HG03196 (cell line): ENCODE data around the gene NGF.

ENCODE experiments used
- ATAC-seq: cut with Tn5 transposase; IDR thresholded peaks from one replicate; pipeline ENCODE4 v1.9.1; 2021; ENCODE audit not compliant: unreplicated experiment

Gene NGF

DNA sequence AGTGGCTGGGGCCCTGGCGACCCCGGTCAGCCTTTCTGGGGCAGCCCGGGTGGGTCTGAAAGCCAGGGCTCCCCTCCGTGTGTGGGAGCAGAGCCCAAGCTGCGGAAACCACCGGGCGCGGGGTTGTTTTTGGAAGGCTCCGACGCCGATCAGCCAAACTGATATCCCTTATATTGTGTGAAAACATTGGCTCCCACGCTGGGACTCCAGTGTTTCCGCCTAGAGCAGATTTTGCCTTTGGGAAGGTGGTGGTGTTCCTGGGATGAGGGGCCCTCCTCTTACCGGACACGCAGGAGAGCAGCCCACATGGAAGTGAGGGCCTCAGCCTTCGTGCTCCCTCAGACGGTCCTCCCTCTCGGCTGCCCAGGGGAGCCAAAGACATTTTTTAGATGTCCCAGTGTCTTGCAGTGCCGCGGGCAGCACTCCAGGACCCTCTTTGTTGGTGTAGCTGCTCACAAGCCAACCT, 54.3 kb downstream of the NGF start:
- no peak for ATAC-seq

DNA sequence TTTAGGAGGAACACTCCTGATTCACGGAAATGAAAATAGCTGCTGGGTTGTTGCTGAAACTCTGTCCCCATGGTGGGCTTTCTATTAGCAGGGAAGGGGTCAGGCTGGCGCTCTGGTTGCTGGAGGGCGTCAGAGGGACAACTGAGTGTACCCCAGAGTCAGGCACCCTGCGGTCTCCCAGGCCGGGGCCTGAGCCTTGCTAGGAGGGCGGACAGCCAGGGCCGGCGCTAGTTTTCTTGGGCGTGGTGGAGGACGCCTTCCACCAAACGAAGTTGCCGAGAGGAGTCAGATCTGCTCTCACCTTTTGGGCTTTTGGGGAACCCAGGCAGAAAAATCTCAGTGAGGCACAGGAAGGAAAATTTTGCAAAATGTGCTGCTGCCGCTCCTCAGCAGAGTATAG, 54.8 kb downstream of the NGF start:
- ATAC-seq = no peak

DNA sequence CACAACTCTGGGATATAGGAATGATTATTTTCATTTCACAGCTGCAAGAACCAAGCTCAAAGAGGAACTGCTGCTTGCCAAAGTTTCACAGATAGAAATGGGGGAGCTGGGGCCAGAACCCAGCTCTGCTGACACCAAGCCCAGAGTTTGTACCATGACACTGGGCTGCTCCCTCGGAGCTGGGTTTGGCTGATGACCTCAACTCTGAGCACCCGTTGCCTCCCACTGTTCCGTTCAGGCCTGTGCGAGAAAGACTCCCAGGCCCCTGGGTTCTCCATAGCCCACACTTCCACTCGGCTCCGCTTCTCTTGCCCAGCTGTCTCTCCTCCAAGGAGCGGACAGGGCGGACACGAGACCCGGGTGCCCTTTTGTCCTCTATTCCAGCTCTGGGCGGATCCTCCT, 55.2 kb downstream of the NGF start:
- ATAC-seq = no peak

DNA sequence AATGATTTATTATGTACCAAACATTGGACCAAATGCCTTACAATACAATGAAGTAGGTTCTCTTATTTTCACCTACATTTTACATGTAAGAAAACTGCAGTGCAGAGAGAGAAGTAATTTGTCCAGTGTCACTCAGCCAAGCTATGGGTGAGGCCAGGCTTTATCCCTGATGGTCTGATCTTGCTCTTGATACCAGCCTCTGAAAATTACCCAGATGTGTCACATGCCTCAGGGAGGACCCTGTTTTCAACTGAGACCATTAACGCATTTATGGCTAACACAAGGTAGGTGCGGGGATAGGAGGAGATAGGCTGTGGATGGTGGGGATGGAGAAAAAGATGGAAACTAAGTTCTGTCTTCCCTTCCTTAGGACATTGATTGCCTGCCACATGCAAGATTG, 56.9 kb downstream of the NGF start:
- no peak for ATAC-seq

DNA sequence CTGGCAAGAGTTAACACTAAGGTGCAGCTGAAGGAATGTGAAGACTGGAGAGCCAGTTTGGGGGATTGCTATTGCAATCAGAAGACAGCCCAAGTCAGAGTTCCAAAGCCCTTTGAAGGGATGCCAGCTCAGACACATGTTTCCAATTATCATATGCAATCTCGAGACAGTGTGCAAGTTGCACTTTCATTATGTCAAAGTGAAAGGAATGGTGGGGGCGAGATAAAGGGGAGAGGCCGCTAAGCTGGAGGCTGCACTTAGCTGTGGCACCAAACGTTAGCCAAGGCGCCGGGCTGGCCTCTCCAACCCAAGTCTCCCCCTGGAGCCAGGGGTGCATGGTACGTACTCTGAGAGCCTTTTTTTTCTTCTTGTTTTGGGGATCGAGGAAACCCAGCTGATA, 58.0 kb downstream of the NGF start:
- no peak for ATAC-seq

DNA sequence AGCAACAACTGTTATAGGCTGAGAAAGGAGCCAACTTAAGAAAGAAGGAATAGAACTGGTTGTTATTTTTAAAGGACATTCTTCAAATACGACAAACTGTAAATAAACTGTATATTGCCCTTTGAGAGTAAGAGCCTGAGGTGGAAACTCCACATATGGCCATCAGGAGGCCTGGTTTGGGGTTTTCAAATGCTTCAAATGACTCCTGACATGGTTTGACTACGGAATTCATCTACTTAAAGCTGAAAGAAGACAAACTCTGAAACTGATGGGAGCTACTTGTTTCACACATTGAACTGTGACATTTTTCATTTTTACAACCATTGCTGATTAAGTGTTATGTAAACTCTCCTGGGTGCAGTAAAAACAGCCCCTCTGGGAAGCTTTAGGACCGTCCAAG, 59.8 kb downstream of the NGF start:
- no peak for ATAC-seq

DNA sequence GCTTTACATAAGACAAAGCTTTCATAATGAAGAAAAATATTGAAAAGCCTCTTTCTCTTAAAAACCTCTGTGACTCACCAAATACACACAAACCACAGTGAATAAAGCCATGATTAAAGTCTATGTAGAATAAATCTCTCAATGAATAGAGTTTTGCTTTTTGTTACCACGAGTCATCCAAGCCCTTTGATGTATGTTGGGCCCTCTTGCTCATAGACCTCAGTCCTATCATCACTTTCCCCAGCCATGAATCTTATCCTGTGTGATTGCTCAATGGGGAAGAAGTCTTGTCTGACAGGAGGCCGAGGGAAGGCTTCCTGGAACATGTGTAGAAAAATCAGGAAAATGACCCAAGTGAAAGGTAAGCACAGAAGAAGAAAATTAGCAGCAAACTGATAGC, 60.8 kb downstream of the NGF start:
- no peak for ATAC-seq

DNA sequence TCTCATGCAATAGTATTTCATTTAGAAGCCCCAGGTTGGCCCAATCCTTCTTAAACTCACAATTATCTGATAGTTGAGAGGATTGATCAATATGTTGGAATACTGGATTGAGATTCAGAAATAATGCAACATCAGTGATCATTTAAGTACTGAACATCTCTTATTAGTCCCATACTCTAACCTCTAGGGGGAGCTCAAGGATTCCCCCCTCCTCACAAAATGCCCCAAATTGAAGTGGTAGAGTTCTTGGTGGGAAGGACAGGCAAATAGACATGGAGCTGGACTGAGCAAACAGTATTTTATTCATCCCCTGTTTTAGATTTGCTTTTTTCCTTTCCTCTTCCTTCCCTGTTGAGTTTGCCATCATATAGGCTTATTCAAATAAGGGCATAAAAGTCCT, 62.8 kb downstream of the NGF start:
- ATAC-seq = no peak

DNA sequence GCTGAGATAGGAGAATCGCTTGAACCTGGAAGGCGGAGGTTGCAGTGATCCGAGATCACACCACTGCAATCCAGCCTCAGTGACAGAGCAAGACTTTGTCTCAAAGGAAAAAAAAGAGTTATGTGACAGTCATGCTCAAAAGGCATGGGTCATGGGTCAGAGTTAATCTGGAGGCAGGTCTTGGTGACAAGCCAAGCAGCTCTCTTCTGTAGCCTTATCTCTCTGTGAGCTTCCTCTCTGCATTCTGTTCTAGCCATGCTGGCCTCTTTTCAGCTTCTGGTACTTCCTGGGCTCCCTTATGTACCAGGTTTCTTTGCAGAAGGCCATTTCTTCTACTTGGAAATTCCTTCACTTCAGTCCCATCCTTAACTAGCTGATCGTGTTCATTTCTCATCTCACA, 63.6 kb downstream of the NGF start:
- ATAC-seq = no peak

DNA sequence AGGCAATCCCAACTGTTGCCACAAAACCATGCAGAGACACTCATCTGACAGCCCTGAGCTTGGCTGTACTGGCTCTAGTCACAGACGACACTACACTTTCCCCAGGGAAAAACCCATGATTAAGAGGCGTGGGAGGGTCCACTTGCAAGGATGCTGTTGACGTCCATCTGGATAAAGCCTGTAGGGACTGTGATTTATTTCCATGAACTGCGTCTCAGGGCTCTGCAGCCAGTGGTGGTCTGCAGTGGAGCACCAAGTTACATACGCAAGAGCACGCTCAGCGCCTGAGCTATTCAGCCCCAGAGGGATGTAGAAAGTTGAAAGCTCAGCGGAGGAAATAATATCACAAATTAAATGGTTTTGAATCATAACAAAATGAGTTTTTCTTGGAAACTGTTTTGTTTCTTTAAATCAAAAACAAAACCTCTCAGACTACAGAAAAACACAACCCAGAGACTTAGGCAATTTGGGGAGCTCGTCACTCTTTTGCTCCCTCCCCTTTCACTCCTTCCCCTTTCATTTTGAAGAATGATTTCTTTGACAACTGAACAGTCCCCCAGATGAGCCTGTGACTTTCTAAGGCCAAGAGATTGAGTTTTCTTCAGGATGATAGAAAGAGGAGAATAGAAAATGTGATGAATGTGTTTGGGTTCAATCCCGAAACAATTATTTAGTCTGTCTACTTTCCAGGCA, 71.2 kb downstream of the NGF start:
- no peak for ATAC-seq

DNA sequence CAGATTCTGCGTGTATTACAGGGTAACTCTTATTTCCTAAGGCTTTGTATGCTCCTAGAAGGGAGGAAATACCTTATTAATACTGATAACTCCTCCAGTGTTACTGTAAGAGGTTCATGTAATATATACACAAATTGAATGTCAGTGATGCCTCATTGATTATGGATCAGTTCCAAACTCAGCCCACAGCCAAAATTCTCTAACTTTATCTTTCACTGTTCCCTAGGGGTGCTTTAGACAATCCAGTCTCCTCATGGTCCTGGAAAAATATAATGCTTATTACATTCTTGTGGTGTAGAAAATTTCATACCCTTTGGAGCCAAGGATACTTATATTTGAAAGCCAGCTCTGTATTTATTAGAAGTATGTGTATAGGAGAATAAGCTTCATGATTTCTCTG, 73.0 kb downstream of the NGF start:
- ATAC-seq = no peak

DNA sequence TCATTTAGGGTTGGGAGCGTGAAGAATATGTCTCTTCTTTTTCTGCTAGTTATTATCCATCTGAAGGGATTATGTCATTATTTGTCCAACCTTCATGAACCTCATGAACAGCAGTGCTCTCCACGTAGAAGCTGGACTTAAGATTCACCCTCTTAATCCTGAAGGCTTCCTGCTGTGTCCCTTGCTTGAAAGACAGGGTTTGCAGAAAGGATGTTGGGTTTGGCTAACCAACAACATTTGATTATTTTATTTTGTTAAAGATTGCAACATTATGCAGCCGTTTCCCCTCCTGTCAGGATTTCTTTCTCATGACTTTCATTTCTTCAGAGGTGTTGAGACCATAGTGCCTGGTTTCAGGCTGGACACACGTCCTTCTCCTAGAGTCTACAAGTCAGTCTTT, 75.2 kb downstream of the NGF start:
- no peak for ATAC-seq

DNA sequence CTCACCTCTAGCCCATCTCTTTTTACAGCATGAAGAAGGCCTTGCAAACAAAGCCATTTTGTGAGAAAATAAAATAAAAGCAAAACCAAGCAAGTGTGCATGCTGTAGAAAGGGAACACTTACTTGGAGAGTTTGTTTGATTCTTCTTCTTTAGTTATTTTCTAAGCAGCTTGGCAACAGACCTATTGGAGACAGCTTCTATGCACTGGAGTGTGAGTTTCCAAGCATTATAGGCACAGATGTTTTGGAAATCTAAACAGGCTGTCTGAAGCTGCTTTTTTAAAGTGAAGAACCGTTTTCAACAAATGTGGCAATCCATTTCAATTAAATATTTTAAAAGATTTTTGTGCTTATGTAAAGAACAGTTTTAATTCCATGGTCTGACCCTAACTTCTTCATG, 76.6 kb downstream of the NGF start:
- ATAC-seq = no peak

DNA sequence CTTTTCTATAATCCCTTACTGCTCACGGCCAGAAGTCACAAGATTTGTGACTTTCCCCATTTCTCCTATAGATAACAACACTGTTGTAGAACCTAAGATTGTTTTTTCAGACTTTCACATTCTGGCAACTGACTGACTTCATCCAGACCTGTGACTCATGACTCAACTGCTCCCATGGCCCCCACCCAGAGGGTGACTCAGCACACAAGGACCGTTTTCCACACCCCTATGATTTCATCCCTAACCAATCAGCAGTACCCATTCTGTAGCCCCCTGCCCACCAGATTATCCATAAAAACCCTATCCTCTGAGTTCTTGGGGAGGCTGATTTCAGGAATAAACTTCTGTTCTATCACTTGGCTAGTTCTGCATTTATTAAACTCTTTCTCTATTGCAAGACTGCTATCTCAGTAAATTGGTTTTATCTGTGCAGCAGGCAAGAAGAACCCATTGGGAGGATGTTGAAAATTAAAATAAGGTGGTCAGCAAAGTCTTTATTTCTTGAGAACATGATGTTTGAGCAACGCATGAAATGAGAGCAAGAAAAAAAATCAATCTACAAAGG, 79.7 kb downstream of the NGF start:
- no peak for ATAC-seq

DNA sequence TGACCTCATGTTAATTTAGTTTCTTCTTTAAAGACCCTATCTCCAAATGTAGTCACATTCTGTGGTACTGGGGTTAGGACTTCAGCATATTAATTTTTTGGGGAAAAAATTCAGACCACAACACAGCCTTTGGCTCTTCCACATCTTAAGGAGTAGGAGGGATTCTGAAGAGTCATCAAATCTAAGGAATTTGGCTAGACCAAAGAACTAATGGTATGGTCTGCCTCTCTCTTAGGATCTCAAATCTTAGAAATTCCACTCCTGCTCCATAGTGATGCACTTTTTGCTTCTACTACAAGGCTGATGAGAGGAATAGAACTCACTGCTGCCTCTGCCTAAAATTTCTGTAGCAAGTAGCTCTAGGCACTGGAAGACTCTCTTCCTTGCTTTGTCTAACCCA, 80.5 kb downstream of the NGF start:
- no peak for ATAC-seq

DNA sequence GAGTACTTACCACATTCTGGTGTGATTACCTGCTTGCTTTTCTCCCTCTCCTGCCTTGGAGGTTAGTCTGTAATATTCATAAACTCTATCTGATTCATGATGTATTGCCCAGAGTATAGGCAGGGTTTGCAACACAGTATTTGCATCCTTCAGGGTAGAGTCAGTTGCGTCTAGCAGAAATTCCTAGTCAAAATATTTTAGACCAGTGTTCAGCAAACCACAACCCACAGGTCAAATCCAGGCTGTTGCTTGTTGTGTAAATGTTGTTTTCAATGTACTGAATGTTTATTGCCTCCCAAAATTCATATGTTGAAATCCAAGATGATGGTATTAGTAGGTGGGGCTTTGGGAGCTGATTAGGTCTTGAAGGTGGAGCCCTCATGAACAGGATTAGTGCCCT, 82.9 kb downstream of the NGF start:
- no peak for ATAC-seq

DNA sequence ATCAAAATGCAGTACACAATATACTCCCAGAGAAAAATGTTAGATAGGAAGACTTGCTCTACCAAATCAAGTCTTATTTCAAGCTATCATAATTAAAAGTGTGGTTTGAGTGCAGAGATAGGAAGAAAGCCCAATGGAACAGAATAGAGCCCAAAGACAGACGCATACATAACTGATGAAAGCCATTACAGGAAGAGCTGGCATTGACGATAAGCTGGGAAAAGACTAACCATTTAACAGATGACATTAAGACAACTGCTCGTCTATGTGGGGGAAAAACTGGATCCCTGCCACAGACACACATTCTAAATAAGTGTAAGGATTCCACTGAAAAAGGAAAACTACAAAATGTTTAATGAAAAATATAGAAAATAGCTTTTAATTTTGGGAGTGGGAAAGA, 85.5 kb downstream of the NGF start:
- ATAC-seq = no peak

DNA sequence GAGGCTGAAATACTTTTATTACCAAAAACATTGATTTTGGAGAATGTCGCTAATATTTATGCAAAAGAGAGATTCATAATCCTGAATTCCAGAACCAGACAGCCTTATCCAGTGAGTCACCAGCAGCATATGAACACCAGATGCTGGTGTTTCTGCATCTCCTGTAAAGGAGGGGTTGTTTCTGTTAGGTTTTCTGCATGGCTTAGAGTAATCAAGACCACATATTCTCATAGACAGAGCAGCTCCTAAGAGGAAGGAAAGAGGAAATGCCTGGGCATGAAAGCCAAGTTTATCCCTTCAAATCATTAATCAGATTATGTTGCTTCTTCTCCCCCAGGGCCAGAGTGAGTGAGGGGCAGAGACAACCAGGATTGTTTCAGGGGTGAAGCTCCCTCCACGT, 86.2 kb downstream of the NGF start:
- ATAC-seq = no peak

DNA sequence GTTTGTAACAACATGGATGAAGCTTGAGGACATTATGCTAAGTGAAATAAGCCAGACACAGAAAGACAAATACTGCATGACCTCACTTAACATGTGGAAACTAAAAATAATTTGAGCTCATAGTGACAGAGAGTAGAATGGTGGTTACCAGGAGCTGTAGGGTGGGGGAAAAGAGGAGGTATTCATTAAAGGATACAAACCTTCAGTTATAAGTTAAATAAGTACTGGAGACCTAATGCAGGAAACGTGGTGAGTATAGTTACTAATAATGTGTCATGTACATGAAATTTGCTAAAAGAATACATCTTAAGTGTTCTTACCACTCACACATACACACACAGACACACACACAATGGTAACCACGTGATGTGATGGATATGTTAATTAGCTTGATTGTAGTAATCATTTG, 86.7 kb downstream of the NGF start:
- ATAC-seq = no peak

DNA sequence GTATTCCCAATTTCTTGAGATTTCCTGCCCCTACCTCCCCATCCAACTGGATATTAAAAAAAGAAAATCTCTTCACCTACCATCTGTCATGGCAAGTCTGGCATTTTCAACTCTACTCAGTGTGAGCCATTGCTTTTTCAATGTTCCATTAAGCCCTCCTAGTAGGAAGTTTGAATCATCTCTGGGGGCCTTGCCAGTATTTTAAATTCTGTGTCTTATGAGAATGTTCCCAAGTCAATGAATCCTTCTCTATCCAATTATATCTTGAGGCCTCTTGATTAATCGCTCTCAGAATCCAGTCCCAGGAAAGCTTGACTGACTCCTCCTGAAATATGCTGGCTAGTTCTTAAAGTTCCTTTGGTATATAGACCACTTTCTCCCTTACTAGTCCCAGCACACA, 91.5 kb downstream of the NGF start:
- ATAC-seq = no peak

DNA sequence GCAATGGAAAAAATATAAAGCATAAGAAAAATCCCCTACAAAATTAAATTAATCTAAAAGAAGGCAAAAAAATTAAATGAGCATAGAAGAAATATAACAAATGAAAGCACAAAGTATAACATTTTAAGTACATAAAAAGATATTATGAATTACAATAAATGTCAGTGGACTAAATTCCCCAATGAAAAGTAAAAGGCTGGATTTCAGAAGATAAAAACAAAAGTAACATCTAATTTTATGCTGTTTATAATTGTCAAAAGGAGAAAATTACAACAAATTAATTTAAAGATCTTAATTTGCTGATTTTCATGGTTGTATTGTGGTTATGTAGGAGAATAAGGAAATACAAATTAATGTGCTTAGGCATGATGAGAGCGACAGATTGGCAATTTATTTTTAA, 92.8 kb downstream of the NGF start:
- ATAC-seq = no peak

DNA sequence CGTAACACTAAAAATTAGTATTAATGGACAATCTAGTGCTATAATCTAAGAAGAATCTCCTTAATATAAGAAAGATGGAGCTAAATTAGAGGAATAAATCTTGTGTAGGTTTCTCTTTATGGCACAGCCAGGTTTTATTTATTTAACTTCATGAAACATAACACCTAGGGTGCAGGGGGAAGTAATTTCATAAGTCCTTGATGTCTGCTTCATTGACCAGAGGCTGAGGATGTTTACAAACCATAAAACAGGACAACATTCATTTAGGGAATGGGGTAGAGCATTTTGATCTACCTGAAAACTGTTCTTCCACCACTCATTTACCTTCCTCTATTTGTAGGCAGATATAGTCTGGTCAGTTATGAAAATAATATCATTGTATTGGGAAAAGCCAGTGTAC, 95.5 kb downstream of the NGF start:
- ATAC-seq = no peak

DNA sequence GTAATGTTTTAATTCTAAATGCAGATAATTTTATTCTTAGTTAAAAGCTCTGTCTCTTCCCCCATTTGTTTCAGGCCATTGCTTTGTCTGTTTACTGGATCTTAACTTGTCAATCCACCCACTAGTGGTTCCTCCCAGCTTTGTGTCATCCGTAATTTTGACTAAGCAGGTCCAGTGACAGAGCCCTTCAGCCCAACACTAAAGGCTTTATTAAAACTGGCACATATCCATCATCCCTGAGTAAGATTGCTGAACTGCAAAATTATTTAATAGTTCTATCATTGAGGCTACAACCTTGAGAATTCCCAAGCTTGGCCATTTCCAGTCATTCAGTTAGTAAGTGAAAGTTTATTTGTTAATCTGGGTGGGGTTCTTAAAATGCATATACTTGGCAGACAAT, 96.7 kb downstream of the NGF start:
- no peak for ATAC-seq
